ENCODE measurements around the gene STK39.
A peak's percentile ranks its signal among the peaks of the same experiment; 100 is the strongest.

STK39 gene

DNA sequence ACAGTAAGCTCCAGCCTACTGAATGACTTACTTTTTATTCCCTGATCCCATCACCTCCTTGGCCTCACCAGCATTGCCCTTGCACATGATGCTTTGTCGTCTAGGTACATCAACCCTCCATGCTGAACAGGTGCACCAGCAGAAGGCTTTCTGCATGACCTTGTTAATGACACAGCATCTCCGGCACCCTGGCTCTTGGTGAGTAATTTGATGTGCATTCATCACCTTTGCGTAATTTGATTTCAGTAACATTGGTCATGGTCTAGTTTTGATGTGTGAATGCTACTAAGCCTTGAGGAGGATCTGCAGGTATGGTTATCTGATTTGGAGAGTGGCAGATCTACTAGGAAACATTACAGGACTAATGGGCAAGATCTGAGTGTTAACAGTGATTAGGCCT lies 103.6 kb downstream of the STK39 start:
- H3K4ac ChIP-seq (ENCODE audit: low read depth, low read length), result no peak overlapping the region
- H4K5ac ChIP-seq (ENCODE audit: low read length), result no peak overlapping the region
- H2BK120ac ChIP-seq (ENCODE audit: low read depth, low read length), result no peak overlapping the region
- H3K79me2 ChIP-seq (ENCODE audit: control insufficient read depth, insufficient read depth, low read length), result no peaks in the 10 kb centered on the region
- no peak overlapping the region for H3K4me2 ChIP-seq (ENCODE audit: low read length)
- no peak overlapping the region for H3K9ac ChIP-seq (ENCODE audit: low read length)
- H2BK5ac ChIP-seq (ENCODE audit: low read length), result no peak overlapping the region
- H3K27me3 ChIP-seq (ENCODE audit: insufficient read depth, low read length, poor library complexity), result no peaks in the 10 kb centered on the region
- H2AK5ac ChIP-seq (ENCODE audit: low read length), result no peak overlapping the region
- H2BK15ac ChIP-seq (replicated peaks; ENCODE audit: low read depth), result no peak overlapping the region
- H3K4me1 ChIP-seq (ENCODE audit: control insufficient read depth, low read depth, low read length), result no peaks in the 10 kb centered on the region
- no peak overlapping the region for H3K4me3 ChIP-seq (ENCODE audit: low read length)
- DNase-seq, result no peak
- no peaks in the 10 kb centered on the region for H3K79me1 ChIP-seq (ENCODE audit: low read length)
- no peaks in the 10 kb centered on the region for H3K36me3 ChIP-seq (ENCODE audit: control insufficient read depth, insufficient read depth, low read length)
- H3K56ac ChIP-seq (ENCODE audit: low read length), result no peak overlapping the region
- no peak overlapping the region for H3K27ac ChIP-seq (ENCODE audit: low read depth, low read length)
- WGBS (ENCODE audit: extremely low coverage, insufficient coverage, low lambda C conversion rate), result no CpG with 5 or more reads among the region's 3 CpGs
- H3K18ac ChIP-seq (ENCODE audit: low read length), result no peak overlapping the region
- H3K23ac ChIP-seq (ENCODE audit: low read length), result no peak overlapping the region
- no peak overlapping the region for H4K8ac ChIP-seq (ENCODE audit: low read depth, low read length)

DNA sequence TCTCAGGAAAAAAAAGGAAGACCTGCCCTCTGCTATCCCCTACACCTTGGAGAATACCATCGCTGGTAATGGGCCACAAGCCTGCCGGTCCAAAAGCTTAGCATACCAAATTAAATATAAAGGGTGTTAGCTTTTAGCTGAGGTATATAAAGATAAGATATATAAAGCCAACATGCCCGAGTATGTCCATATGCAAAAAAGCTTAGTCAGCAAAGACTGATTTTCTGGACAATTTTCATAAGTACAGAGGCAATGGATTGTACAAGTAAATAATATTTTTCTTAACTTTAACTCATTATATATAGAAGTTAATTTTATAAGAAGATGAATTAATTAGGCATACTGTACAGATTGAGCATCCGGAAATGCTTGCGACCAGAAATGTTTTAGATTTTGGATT lies 106.5 kb downstream of the STK39 start:
- H2BK5ac ChIP-seq (ENCODE audit: low read length), result no peak overlapping the region
- no peak overlapping the region for H3K4ac ChIP-seq (ENCODE audit: low read depth, low read length)
- H3K36me3 ChIP-seq (ENCODE audit: control insufficient read depth, insufficient read depth, low read length), result no peaks in the 10 kb centered on the region
- no peak overlapping the region for H3K4me2 ChIP-seq (ENCODE audit: low read length)
- H3K56ac ChIP-seq (ENCODE audit: low read length), result no peak overlapping the region
- H2BK120ac ChIP-seq (ENCODE audit: low read depth, low read length), result no peak overlapping the region
- no peak overlapping the region for H3K27ac ChIP-seq (ENCODE audit: low read depth, low read length)
- H3K79me1 ChIP-seq (ENCODE audit: low read length), result no peaks in the 10 kb centered on the region
- no peak overlapping the region for H3K23ac ChIP-seq (ENCODE audit: low read length)
- no peaks in the 10 kb centered on the region for H3K79me2 ChIP-seq (ENCODE audit: control insufficient read depth, insufficient read depth, low read length)
- WGBS (ENCODE audit: extremely low coverage, insufficient coverage, low lambda C conversion rate), result no CpG with 5 or more reads among the region's 5 CpGs
- H3K4me1 ChIP-seq (ENCODE audit: control insufficient read depth, low read depth, low read length), result peaks cover 8% of the 10 kb centered on the region
- H3K18ac ChIP-seq (ENCODE audit: low read length), result no peak overlapping the region
- H2AK5ac ChIP-seq (ENCODE audit: low read length), result no peak overlapping the region
- no peak for DNase-seq
- no peak overlapping the region for H4K5ac ChIP-seq (ENCODE audit: low read length)
- no peaks in the 10 kb centered on the region for H3K27me3 ChIP-seq (ENCODE audit: insufficient read depth, low read length, poor library complexity)
- no peak overlapping the region for H3K9ac ChIP-seq (ENCODE audit: low read length)
- no peak overlapping the region for H3K4me3 ChIP-seq (ENCODE audit: low read length)
- H2BK15ac ChIP-seq (replicated peaks; ENCODE audit: low read depth), result no peak overlapping the region
- H4K8ac ChIP-seq (ENCODE audit: low read depth, low read length), result no peak overlapping the region

DNA sequence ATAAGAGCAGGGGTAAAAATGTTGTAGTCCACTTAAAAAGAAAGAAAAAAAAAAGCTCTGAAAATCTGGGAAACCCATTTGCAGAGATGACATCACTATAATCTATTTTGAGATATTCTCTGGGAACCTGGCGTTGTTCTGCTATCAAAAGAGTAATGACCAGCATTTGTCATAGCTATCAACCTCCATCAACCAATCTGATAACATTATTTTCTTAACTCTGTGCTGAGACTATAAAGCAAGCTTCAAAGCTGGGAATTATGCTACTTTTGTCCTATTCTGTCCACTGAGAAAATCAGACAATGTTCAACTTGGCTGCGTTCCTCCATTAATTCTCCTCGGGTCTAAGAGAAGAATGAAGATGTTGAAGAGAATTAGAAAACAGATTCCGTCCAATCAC lies 107.5 kb downstream of the STK39 start:
- no peak overlapping the region for H3K18ac ChIP-seq (ENCODE audit: low read length)
- H4K8ac ChIP-seq (ENCODE audit: low read depth, low read length), result no peak overlapping the region
- no peak overlapping the region for H2AK5ac ChIP-seq (ENCODE audit: low read length)
- H3K4me2 ChIP-seq (ENCODE audit: low read length), result no peak overlapping the region
- no peak overlapping the region for H2BK5ac ChIP-seq (ENCODE audit: low read length)
- no peak overlapping the region for H3K23ac ChIP-seq (ENCODE audit: low read length)
- no peak overlapping the region for H2BK15ac ChIP-seq (replicated peaks; ENCODE audit: low read depth)
- H3K4me3 ChIP-seq (ENCODE audit: low read length), result no peak overlapping the region
- no peak overlapping the region for H4K5ac ChIP-seq (ENCODE audit: low read length)
- DNase-seq, result no peak
- no peak overlapping the region for H3K56ac ChIP-seq (ENCODE audit: low read length)
- H3K4ac ChIP-seq (ENCODE audit: low read depth, low read length), result no peak overlapping the region
- WGBS (ENCODE audit: extremely low coverage, insufficient coverage, low lambda C conversion rate), result no CpG with 5 or more reads among the region's 4 CpGs
- no peaks in the 10 kb centered on the region for H3K27me3 ChIP-seq (ENCODE audit: insufficient read depth, low read length, poor library complexity)
- H3K9ac ChIP-seq (ENCODE audit: low read length), result no peak overlapping the region
- no peaks in the 10 kb centered on the region for H3K79me2 ChIP-seq (ENCODE audit: control insufficient read depth, insufficient read depth, low read length)
- H3K4me1 ChIP-seq (ENCODE audit: control insufficient read depth, low read depth, low read length), result peaks cover 8% of the 10 kb centered on the region
- H3K36me3 ChIP-seq (ENCODE audit: control insufficient read depth, insufficient read depth, low read length), result no peaks in the 10 kb centered on the region
- H3K27ac ChIP-seq (ENCODE audit: low read depth, low read length), result no peak overlapping the region
- no peaks in the 10 kb centered on the region for H3K79me1 ChIP-seq (ENCODE audit: low read length)
- H2BK120ac ChIP-seq (ENCODE audit: low read depth, low read length), result no peak overlapping the region

GRCh38 chr2:168138901-168139300 lies 108.5 kb downstream of the STK39 start:
- H3K4me1 ChIP-seq (ENCODE audit: control insufficient read depth, low read depth, low read length), result peaks cover 8% of the 10 kb centered on the region
- no peak overlapping the region for H3K27ac ChIP-seq (ENCODE audit: low read depth, low read length)

GRCh38 chr2:168138374-168138773 lies 109.0 kb downstream of the STK39 start:
- WGBS (ENCODE audit: extremely low coverage, insufficient coverage, low lambda C conversion rate), result no CpG with 5 or more reads among the region's 5 CpGs
- Histone ChIP-seq H3K18ac (ENCODE audit: low read length) (peak overlapping the region; percentile 3), H2BK5ac (ENCODE audit: low read length) (no peak overlapping the region), H2BK15ac (replicated peaks; ENCODE audit: low read depth) (no peak overlapping the region), H3K9ac (ENCODE audit: low read length) (no peak overlapping the region), H3K56ac (ENCODE audit: low read length) (no peak overlapping the region), H2BK120ac (ENCODE audit: low read depth, low read length) (no peak overlapping the region), H3K4ac (ENCODE audit: low read depth, low read length) (no peak overlapping the region), H3K79me2 (ENCODE audit: control insufficient read depth, insufficient read depth, low read length) (no peaks in the 10 kb centered on the region), H4K8ac (ENCODE audit: low read depth, low read length) (no peak overlapping the region), H3K36me3 (ENCODE audit: control insufficient read depth, insufficient read depth, low read length) (no peaks in the 10 kb centered on the region), H3K4me3 (ENCODE audit: low read length) (no peak overlapping the region), H3K79me1 (ENCODE audit: low read length) (no peaks in the 10 kb centered on the region), H4K5ac (ENCODE audit: low read length) (no peak overlapping the region), H3K27ac (ENCODE audit: low read depth, low read length) (no peak overlapping the region), H3K23ac (ENCODE audit: low read length) (no peak overlapping the region), H3K4me2 (ENCODE audit: low read length) (no peak overlapping the region), H3K27me3 (ENCODE audit: insufficient read depth, low read length, poor library complexity) (no peaks in the 10 kb centered on the region), H2AK5ac (ENCODE audit: low read length) (no peak overlapping the region), H3K4me1 (ENCODE audit: control insufficient read depth, low read depth, low read length) (peaks cover 8% of the 10 kb centered on the region)
- no peak for DNase-seq

More at GRCh38 chr2:168138901-168139300, 108.5 kb downstream of the STK39 start:
- no CpG with 5 or more reads among the region's 5 CpGs for WGBS (ENCODE audit: extremely low coverage, insufficient coverage, low lambda C conversion rate)
- no peak overlapping the region for H3K4me3 ChIP-seq (ENCODE audit: low read length)
- H3K4ac ChIP-seq (ENCODE audit: low read depth, low read length), result no peak overlapping the region
- H2BK15ac ChIP-seq (replicated peaks; ENCODE audit: low read depth), result no peak overlapping the region
- no peaks in the 10 kb centered on the region for H3K27me3 ChIP-seq (ENCODE audit: insufficient read depth, low read length, poor library complexity)
- H3K4me2 ChIP-seq (ENCODE audit: low read length), result no peak overlapping the region
- no peak overlapping the region for H3K18ac ChIP-seq (ENCODE audit: low read length)
- no peak overlapping the region for H3K23ac ChIP-seq (ENCODE audit: low read length)
- no peaks in the 10 kb centered on the region for H3K79me1 ChIP-seq (ENCODE audit: low read length)
- H2BK5ac ChIP-seq (ENCODE audit: low read length), result no peak overlapping the region
- H4K5ac ChIP-seq (ENCODE audit: low read length), result no peak overlapping the region
- DNase-seq, result peak; percentile 22
- no peak overlapping the region for H4K8ac ChIP-seq (ENCODE audit: low read depth, low read length)
- no peak overlapping the region for H3K9ac ChIP-seq (ENCODE audit: low read length)
- no peak overlapping the region for H2BK120ac ChIP-seq (ENCODE audit: low read depth, low read length)
- no peaks in the 10 kb centered on the region for H3K79me2 ChIP-seq (ENCODE audit: control insufficient read depth, insufficient read depth, low read length)
- H3K36me3 ChIP-seq (ENCODE audit: control insufficient read depth, insufficient read depth, low read length), result no peaks in the 10 kb centered on the region
- no peak overlapping the region for H3K56ac ChIP-seq (ENCODE audit: low read length)
- H2AK5ac ChIP-seq (ENCODE audit: low read length), result no peak overlapping the region

GRCh38 chr2:168137510-168138180 lies 109.8 kb downstream of the STK39 start:
- Histone ChIP-seq H3K23ac (ENCODE audit: low read length) (no peak overlapping the region), H2AK5ac (ENCODE audit: low read length) (no peak overlapping the region), H3K4me2 (ENCODE audit: low read length) (no peak overlapping the region), H3K79me1 (ENCODE audit: low read length) (no peaks in the 10 kb centered on the region), H3K27ac (ENCODE audit: low read depth, low read length) (no peak overlapping the region), H3K4me3 (ENCODE audit: low read length) (no peak overlapping the region), H3K27me3 (ENCODE audit: insufficient read depth, low read length, poor library complexity) (no peaks in the 10 kb centered on the region), H4K8ac (ENCODE audit: low read depth, low read length) (no peak overlapping the region), H3K4me1 (ENCODE audit: control insufficient read depth, low read depth, low read length) (peaks cover 8% of the 10 kb centered on the region), H3K79me2 (ENCODE audit: control insufficient read depth, insufficient read depth, low read length) (no peaks in the 10 kb centered on the region), H3K56ac (ENCODE audit: low read length) (no peak overlapping the region), H2BK5ac (ENCODE audit: low read length) (no peak overlapping the region), H3K4ac (ENCODE audit: low read depth, low read length) (no peak overlapping the region), H4K5ac (ENCODE audit: low read length) (no peak overlapping the region), H3K36me3 (ENCODE audit: control insufficient read depth, insufficient read depth, low read length) (no peaks in the 10 kb centered on the region), H3K18ac (ENCODE audit: low read length) (no peak overlapping the region), H3K9ac (ENCODE audit: low read length) (no peak overlapping the region), H2BK15ac (replicated peaks; ENCODE audit: low read depth) (no peak overlapping the region), H2BK120ac (ENCODE audit: low read depth, low read length) (no peak overlapping the region)
- peak; percentile 87 for DNase-seq
- WGBS (ENCODE audit: extremely low coverage, insufficient coverage, low lambda C conversion rate), result no CpG with 5 or more reads among the region's 3 CpGs
